Measurements from ENCODE around the gene NOS2.
"Not testable (repeated sequence)": the region's sequence is repeated elsewhere in the genome, so short reads cannot be mapped to it uniquely, and the experiment has no call there.

NOS2 gene

DNA sequence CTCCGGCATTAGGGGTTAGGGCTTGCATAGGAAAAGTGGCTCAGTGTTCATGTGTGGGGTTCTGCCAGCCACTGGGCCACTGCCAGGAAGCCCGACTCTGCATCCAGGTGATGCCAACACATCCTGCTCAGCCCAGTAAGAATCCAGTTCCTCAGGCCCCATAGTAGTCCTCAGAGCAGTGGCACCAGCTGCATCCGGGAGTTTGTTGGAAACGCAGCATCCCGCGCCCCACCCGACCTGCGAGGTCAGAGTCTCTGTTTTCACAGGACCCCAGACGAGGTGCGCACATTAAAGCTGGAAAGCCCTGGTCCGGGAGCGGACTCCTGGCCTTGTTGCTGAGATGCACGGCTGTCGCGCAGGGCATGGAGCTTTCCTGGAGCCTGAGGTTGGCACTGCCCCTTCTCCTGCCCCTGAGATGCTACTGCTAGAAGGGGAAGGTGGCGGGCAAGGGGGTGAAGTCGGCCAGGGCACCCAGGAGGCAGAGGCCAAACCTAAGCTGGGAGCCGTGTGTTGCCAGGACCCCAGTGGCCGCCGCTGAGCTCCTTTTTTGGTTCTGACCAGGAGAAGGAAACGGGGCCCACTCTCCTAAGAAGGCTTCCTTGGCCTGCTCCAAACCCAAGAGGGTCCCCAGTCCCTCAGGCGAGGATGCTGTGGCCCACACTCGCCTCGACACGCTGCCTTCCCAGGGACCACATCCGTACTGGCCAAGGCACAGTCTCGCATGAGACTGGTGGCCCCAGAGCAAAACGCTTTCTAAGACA is 44.4 kb downstream of the NOS2 start:
- Histone ChIP-seq H3K27ac (ENCODE audit: low read depth, low read length) (no peak overlapping the region), H3K4me2 (ENCODE audit: low read length) (no peak overlapping the region), H3K9me3 (ENCODE audit: control insufficient read depth, insufficient read depth, low read length) (no peaks in the 10 kb centered on the region), H3K9me2 (replicated peaks; ENCODE audit: control insufficient read depth, low read length) (no peaks in the 10 kb centered on the region), H4K20me1 (ENCODE audit: control insufficient read depth, insufficient read depth, low read depth, low read length) (no peaks in the 10 kb centered on the region), H3K4me1 (ENCODE audit: control insufficient read depth, low read length) (no peaks in the 10 kb centered on the region), H3K36me3 (ENCODE audit: control insufficient read depth, low read length) (no peaks in the 10 kb centered on the region), H3F3A (ENCODE audit: control insufficient read depth, insufficient read depth) (no peaks in the 10 kb centered on the region), H3K4me3 (ENCODE audit: low read length) (no peak overlapping the region), H3K27me3 (ENCODE audit: control insufficient read depth, low read length) (no peaks in the 10 kb centered on the region), H3K79me2 (ENCODE audit: control insufficient read depth, low read length) (no peaks in the 10 kb centered on the region)
- no peak for TF ChIP-seq EZH2phosphoT487 (IDR thresholded peaks at IDR 0.05; ENCODE audit: borderline replicate concordance, low read length)
- TF ChIP-seq, protein P1, sequence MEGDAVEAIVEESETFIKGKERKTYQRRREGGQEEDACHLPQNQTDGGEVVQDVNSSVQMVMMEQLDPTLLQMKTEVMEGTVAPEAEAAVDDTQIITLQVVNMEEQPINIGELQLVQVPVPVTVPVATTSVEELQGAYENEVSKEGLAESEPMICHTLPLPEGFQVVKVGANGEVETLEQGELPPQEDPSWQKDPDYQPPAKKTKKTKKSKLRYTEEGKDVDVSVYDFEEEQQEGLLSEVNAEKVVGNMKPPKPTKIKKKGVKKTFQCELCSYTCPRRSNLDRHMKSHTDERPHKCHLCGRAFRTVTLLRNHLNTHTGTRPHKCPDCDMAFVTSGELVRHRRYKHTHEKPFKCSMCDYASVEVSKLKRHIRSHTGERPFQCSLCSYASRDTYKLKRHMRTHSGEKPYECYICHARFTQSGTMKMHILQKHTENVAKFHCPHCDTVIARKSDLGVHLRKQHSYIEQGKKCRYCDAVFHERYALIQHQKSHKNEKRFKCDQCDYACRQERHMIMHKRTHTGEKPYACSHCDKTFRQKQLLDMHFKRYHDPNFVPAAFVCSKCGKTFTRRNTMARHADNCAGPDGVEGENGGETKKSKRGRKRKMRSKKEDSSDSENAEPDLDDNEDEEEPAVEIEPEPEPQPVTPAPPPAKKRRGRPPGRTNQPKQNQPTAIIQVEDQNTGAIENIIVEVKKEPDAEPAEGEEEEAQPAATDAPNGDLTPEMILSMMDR (IDR thresholded peaks at IDR 0.05; ENCODE audit: low read depth, low read length, poor library complexity, severe bottlenecking): no peak

DNA sequence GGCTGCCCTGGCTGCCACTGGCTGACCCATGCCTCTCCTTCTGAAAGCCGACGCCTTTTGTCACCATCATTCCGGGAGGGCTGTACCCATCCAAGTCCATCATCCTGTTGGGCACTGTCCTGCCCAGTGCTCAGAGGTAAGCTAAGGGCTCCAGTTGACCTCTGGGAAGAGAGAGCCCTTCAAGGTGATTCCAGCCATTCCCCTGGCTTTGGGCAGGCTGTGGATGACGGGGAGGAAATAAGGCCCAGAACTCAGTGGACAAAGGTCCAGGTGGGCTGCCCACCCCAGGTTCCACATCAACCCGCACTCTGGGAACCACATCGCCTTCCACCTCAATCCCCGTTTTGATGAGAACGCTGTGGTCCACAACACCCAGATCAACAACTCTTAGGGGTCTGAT is 45.8 kb downstream of the NOS2 start:
- H3K9me3 ChIP-seq (ENCODE audit: control insufficient read depth, insufficient read depth, low read length): no peaks in the 10 kb centered on the region
- TF ChIP-seq, protein P1 (IDR thresholded peaks at IDR 0.05; ENCODE audit: low read depth, low read length, poor library complexity, severe bottlenecking): no peak
- TF ChIP-seq EZH2phosphoT487 (IDR thresholded peaks at IDR 0.05; ENCODE audit: borderline replicate concordance, low read length): no peak
- H4K20me1 ChIP-seq (ENCODE audit: control insufficient read depth, insufficient read depth, low read depth, low read length): no peaks in the 10 kb centered on the region
- no peaks in the 10 kb centered on the region for H3K9me2 ChIP-seq (replicated peaks; ENCODE audit: control insufficient read depth, low read length)
- H3K79me2 ChIP-seq (ENCODE audit: control insufficient read depth, low read length): no peaks in the 10 kb centered on the region
- H3K36me3 ChIP-seq (ENCODE audit: control insufficient read depth, low read length): no peaks in the 10 kb centered on the region
- H3K4me3 ChIP-seq (ENCODE audit: low read length): no peak overlapping the region
- H3K27me3 ChIP-seq (ENCODE audit: control insufficient read depth, low read length): no peaks in the 10 kb centered on the region
- no peak overlapping the region for H3K4me2 ChIP-seq (ENCODE audit: low read length)
- no peaks in the 10 kb centered on the region for H3F3A ChIP-seq (ENCODE audit: control insufficient read depth, insufficient read depth)
- H3K4me1 ChIP-seq (ENCODE audit: control insufficient read depth, low read length): no peaks in the 10 kb centered on the region
- no peak overlapping the region for H3K27ac ChIP-seq (ENCODE audit: low read depth, low read length)

DNA sequence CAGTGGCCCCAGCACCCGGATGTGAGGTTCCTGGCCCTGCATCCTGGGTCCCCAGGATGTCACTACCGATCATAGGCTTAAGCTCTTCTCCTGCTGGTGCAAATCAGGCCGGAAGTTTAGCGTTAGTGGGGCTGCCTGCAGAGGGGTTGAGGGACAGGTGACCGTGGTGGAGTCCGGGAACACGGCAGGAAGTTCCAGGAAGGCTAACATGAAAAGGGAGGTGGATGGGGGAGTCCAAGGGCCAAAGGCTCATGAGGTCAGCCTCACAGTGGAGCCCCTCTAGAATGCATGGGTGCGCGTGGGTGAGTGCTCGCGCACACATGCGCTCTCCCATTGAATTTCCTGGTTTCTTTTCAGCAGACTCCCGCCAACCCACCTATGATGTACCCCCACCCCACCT is 46.6 kb downstream of the NOS2 start:
- H3K36me3 ChIP-seq (ENCODE audit: control insufficient read depth, low read length); H3K9me3 ChIP-seq (ENCODE audit: control insufficient read depth, insufficient read depth, low read length); H3K79me2 ChIP-seq (ENCODE audit: control insufficient read depth, low read length); H3K27ac ChIP-seq (ENCODE audit: low read depth, low read length); H3K4me3 ChIP-seq (ENCODE audit: low read length); H4K20me1 ChIP-seq (ENCODE audit: control insufficient read depth, insufficient read depth, low read depth, low read length); H3K9me2 ChIP-seq (replicated peaks; ENCODE audit: control insufficient read depth, low read length); H3K4me2 ChIP-seq (ENCODE audit: low read length); H3K27me3 ChIP-seq (ENCODE audit: control insufficient read depth, low read length); H3F3A ChIP-seq (ENCODE audit: control insufficient read depth, insufficient read depth); H3K4me1 ChIP-seq (ENCODE audit: control insufficient read depth, low read length): not testable (repeated sequence)

DNA sequence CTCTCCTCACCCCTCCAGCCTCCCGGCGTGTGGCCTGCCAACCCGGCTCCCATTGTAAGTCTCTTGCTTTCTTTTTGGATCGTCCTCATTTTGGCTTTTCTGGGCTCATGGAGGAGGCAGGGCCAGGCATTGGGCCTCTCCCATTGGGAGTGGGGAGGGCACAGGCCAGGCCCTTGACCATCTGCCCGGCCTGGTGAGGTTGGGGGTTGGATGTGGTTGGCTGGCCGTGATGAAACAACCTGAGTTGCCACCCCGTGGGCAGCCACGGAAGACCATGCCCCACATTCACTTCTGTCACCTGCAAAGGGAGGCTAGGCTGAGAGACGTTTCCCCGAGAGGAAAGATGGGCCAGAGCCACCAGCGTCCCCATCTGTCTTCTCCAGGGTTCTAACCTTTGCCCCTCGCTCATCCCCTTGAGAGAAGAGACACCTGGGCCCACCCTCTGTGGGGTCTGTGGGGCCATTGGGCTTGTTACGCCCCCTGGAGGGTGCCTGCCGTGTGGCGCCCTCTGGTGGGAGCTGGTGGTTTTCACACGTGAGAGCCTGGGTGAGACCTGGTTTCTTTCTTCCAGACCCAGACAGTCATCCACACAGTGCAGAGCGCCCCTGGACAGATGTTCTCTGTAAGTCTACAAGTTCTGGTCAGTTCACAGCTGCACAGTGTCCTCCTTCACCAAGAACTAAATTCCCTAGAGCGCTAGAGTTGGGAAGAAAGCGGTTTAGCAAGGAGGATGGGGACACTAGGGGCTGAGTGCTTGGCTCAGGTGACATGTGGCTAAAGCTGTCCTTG is 47.3 kb downstream of the NOS2 start:
- TF ChIP-seq, protein P1 (IDR thresholded peaks at IDR 0.05; ENCODE audit: low read depth, low read length, poor library complexity, severe bottlenecking): peak; percentile 31
- not testable (repeated sequence) for H3K9me3 ChIP-seq (ENCODE audit: control insufficient read depth, insufficient read depth, low read length); H3K4me1 ChIP-seq (ENCODE audit: control insufficient read depth, low read length); H3K27me3 ChIP-seq (ENCODE audit: control insufficient read depth, low read length); H3K4me2 ChIP-seq (ENCODE audit: low read length); H3K27ac ChIP-seq (ENCODE audit: low read depth, low read length); H3K79me2 ChIP-seq (ENCODE audit: control insufficient read depth, low read length); H3K4me3 ChIP-seq (ENCODE audit: low read length); H3K36me3 ChIP-seq (ENCODE audit: control insufficient read depth, low read length); H3K9me2 ChIP-seq (replicated peaks; ENCODE audit: control insufficient read depth, low read length); H4K20me1 ChIP-seq (ENCODE audit: control insufficient read depth, insufficient read depth, low read depth, low read length); H3F3A ChIP-seq (ENCODE audit: control insufficient read depth, insufficient read depth)
